DMS153 treated with DMSO at 0.1 percent for 48 hours (cell line): Measurements from ENCODE around the gene FCAR.
"Not testable (repeated sequence)": the region's sequence is repeated elsewhere in the genome, so short reads cannot be mapped to it uniquely, and the experiment has no call there.

ENCODE experiments used
- DNase-seq: peaks from one replicate; lab custom pipeline; 2025; ENCODE audit not compliant: unreplicated experiment; lab: John Stamatoyannopoulos, UW

FCAR gene

DNA sequence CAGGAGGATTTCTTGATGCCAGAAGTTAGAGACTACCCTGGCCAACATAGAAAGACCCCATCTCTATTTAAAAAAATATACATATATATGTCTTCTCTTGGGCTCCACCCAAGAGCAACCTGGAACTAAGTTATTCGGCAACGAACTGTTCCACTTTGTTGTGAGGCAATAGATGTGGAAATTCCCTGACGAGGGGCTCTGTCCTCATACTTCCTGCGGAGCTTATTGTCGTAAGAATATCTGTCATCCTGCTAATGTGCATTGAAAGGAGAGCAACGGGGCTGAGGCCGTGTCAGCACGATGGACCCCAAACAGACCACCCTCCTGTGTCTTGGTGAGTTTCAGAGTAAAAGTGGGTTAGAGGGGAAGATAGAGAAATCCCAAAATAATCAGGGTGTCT, at the start of gene FCAR:
FCAR (plus strand) TSS at position 246 of the 400 bp plus-strand sequence; CDS start at position 301, 55 bp downstream.
- DNase-seq: no peak

DNA sequence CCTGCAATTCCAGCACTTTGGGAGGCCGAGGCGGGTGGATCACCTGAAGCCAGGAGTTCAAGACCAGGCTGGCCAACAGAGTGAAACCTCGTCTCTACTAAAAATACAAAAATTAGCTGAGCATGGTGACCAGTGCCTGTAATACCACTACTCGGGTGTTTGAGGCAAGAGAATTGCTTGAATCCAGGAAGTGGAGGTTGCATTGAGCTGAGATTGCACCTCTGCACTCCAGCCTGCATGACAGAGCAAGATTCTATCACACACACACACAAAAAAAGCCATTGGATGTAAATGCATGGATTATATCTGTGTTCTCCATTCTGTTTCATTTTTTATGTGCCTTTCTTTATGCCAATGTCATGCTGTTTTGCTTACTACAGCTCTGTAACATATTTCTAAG, 49.6 kb upstream of the FCAR start:
- DNase-seq: not testable (repeated sequence)

DNA sequence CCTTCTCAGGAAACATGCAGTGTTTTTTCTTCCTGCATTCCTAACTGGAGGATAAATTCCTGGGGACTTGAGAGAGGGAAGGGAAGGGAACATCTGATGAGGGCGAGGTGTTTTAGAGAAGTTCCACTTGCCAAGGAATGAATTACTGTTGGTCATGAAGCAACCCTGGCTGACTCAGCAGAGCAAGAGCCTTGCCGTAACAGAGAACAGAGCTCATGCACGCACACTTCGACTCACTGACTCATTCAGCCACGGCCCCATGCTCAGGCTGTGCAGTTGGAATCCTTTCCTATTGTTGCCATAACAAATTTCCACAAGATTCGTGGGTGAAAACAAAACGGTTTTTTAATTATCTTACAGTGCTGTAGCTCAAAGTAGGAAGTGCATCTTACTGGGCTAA, 48.7 kb upstream of the FCAR start:
- DNase-seq: not testable (repeated sequence)

DNA sequence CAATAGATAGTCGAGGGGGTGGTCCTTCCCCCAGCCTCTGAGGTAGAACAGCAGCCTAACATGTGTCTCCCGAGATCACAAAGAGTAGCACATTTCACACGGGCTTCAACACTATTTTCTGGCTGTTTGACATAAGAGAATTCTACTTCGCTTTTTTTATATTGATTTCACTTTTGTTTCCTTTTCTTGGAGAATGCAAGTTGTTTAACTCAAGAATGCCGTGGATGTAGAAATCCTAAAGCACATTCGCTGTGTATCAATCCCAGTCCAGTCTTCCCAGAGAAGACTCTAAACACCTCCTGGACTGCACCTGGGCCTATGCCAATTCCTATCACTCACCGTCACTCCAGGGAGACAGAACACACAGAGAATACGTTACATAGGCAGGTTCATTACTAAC, 46.0 kb upstream of the FCAR start:
- not testable (repeated sequence) for DNase-seq

DNA sequence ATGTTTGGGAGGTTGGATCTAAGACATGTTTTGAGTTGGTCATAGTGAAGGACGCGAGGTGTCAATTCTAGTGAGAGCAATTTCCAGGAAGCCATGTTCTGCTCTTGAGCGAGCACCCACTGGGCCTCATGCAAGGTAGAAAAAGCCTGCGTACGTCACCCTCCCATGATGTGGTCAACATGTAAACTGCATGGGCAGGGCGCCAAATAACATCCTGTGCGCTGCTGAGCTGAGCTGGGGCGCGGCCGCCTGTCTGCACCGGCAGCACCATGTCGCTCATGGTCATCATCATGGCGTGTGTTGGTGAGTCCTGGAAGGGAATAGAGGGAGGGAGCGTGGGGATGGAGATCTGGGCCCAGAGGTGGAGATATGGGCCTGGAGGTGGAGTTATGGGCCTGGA, 41.5 kb upstream of the FCAR start, which contains the start of gene KIR2DS4:
KIR2DS4 (plus strand) TSS at position 181 of the 400 bp plus-strand sequence.
- not testable (repeated sequence) for DNase-seq

DNA sequence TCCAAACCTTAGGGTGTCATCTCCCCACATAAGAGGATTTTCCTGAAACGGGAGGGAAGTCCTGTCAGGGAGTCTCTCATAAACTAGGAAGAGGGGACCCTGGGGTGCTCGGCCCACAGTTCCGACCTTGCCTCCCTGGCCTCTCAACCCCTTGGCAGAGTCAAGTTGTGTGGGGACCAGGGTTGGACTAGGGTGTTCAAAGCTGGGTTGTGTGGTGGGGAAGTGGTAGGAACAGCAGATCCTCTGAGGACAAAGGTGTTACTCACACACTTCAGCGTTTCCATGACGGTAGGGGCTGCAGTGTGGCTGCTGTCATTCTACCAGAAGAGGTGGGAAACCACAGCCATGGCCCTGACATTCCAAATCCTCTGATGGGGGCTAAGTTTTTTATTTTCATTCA, 38.9 kb upstream of the FCAR start:
- DNase-seq: not testable (repeated sequence)

DNA sequence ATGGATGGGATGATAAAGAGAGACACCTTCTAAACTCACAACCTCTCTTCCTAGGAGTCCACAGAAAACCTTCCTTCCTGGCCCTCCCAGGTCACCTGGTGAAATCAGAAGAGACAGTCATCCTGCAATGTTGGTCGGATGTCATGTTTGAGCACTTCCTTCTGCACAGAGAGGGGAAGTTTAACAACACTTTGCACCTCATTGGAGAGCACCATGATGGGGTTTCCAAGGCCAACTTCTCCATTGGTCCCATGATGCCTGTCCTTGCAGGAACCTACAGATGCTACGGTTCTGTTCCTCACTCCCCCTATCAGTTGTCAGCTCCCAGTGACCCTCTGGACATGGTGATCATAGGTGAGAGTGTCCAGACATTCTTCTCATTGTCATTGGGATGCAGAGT, 36.5 kb upstream of the FCAR start:
- DNase-seq: not testable (repeated sequence)

DNA sequence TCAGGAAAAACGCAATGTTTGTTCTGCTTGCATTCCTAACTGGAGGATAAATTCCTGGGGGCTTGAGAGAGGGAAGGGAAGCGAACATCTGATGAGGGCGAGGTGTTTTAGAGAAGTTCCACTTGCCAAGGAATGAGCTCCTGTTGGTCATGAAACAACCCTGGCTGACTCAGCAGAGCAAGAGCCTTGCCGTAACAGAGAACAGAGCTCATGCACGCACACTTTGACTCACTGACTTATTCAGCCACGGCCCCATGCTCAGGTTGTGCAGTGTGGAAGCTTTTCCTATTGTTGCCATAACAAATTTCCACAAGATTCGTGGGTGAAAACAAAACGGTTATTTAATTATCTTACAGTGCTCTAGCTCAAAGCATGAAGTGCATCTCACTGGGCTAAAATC, 30.9 kb upstream of the FCAR start:
- not testable (repeated sequence) for DNase-seq

DNA sequence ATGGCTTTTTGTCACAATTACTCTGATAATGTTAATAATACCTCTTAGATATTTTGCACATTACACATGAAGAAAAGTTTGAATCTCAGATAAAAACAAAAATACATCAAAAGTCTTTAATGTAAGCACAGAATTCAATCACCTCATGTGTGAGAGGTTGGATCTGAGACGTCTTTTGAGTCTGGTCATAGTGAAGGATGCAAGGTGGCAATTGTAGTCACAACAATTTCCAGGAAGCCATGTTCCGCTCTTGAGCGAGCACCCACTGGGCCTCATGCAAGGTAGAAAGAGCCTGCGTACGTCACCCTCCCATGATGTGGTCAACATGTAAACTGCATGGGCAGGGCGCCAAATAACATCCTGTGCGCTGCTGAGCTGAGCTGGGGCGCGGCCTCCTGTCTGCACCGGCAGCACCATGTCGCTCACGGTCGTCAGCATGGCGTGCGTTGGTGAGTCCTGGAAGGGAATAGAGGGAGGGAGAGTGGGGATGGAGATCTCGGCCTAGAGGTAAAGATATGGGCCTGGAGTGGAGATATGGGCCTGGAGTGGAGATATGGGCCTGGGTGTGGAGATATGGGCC, 23.9 kb upstream of the FCAR start, which contains the start of gene KIR3DL2:
KIR3DL2 (plus strand) TSS at position 383 of the 580 bp plus-strand sequence; CDS start at position 416, 33 bp downstream.
- DNase-seq: not testable (repeated sequence)

DNA sequence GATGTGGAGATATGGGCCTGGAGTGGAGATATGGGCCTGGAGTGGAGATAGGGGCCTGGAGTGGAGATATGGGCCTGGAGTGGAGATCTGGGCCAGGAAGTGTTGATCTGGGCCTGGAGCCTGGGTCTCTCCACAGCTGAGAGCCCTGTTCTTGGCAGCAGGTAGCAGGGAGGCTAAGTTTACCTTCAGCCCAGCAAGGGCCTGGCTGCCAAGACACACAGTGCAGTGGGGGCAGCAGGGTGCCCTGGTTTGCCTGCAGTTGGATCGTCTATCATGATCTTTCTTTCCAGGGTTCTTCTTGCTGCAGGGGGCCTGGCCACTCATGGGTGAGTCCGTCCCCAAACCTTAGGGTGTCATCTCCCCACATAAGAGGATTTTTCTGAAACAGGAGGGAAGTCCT, 23.1 kb upstream of the FCAR start:
- DNase-seq: no peak

DNA sequence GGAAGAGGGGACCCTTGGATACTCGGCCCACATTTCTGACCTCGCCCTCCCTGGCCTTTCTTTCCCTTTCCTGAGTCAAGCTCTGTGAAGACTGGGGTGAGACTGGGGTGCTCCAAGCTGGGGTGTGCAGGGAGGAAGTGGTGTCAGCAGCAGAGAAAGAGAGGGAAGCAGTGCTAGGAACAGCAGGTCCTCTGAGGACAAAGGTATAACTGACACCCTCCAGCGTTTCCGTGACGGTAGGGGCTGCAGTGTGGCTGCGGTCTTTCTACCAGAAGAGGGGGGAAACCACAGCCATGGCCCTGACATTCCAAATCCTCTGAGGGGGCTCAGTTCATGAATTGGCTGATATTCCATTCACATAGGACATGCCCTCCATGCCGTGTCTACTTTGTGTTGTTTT, 22.7 kb upstream of the FCAR start:
- DNase-seq: no peak

DNA sequence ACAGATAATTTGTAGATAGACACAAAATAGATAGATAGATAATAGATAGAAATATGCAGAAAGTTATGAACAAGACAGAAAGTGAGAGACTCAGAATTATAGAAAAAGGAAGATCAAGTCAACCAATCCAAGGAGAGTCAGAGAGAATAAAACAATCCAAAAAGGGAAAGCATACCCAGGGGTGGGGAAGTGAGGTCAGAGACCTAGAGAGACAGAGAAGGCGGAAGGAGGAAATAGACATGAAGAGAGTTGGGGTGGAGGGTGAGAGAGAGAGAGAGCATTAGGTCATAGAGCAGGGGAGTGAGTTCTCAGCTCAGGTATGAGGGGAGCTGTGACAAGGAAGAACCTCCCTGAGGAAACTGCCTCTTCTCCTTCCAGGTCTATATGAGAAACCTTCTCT, 18.8 kb upstream of the FCAR start:
- DNase-seq: not testable (repeated sequence)

DNA sequence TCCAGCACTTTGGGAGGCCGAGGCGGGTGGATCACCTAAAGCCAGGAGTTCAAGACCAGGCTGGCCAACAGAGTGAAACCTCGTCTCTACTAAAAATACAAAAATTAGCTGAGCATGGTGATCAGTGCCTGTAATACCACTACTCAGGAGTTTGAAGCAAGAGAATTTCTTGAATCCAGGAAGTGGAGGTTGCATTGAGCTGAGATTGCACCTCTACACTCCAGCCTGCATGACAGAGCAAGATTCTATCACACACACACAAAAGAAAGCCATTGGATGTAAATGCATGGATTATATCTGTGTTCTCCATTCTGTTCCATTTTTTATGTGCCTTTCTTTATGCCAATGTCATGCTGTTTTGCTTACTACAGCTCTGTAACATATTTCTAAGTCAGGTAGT, 15.6 kb upstream of the FCAR start:
- not testable (repeated sequence) for DNase-seq

DNA sequence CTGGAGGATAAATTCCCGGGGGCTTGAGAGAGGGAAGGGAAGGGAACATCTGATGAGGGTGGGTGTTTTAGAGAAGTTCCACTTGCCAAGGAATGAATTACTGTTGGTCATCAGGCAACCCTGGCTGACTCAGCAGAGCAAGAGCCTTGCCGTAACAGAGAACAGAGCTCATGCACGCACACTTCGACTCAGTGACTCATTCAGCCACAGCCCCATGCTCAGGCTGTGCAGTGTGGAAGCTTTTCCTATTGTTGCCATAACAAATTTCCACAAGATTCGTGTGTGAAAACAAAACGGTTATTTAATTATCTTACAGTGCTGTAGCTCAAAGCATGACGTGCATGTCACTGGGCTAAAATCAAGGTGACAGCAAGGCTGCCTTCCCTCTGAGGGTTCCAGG, 14.6 kb upstream of the FCAR start:
- not testable (repeated sequence) for DNase-seq

DNA sequence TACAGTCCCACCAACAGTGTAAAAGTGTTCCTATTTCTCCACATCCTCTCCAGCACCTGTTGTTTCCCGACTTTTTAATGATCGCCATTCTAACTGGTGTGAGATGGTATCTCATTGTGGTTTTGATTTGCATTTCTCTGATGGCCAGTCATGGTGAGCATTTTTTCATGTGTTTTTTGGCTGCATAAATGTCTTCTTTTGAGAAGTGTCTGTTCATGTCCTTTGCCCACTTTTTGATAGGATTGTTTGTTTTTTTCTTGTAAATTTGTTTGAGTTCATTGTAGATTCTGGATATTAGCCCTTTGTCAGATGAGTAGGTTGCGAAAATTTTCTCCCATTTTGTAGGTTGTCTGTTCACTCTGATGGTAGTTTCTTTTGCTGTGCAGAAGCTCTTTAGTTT, 10.6 kb upstream of the FCAR start:
- DNase-seq: not testable (repeated sequence)

DNA sequence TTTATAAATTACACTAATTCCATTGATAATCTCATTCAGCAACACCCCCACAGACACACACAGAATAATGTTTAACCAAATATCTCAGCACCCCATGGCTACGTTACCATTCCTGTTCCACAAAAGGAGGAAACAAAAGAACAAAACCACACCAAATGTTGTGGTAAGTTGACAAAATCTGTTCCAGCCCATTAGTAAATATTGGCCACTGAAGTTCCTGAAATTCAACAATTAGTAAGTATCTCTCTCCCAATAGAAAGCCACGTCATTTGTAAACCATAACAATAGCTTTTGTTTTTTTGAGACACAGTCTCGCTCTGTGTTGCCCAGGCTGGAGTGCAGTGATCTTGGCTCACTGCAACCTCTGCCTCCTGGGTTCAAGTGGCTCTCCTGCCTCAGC, 2.3 kb upstream of the FCAR start:
- DNase-seq: no peak

DNA sequence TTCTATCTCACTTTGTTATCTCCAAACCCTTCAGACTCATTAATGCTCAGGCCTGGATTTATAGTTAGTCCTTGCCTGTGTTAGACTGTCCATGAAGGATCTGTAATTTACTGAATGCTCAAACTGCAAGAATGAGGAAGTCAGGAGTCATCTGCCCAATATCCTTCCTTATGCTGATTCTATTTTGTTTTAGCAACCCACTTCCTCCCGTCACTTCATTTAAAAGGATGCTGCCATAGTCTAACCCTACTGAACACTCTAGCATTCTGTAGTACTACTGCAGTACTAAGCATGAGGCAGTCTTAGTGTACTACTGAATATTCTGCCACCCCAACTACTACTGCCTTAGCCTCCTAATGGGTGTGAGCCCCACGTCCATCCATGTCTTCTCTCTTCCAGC, 1.5 kb downstream of the FCAR start:
- no peak for DNase-seq

DNA sequence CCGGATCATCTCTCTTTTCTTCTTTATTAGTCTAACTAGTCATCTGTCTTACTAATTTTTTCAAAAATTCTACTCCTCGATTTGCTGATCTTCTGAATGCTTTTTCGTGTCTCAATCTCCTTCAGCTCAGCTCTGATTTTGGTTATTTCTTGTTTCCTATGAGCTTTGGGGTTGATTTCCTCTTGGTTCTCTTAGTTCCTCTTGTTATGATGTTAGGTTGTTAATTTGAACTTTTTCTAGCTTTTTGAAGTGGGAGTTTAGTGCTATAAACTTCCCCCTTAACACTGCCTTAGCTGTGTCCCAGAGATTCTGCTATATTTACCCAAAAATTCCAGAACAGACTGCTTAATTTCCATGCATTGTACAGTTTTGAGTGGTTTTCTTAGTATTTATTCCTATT, 3.4 kb downstream of the FCAR start:
- DNase-seq: no peak

DNA sequence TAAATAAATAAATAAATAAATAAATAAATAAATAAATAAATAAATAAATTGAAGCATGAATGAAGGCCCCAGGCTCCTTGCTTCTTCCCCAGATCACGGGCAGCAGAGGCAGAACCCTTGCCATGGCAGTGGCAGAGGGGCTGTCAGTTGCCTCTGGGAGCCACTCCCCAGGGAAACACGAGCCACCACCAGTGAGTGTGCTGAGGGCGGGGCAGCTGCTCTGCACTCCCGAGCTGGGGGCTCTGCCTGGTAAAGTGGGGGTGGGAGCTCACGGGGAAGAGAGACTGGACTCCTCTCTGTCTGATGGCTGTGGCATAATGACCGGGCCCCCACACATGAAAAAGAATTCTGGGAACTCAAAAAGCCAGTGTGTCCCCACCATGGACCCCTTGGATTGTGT, 7.8 kb downstream of the FCAR start:
- DNase-seq: no peak

DNA sequence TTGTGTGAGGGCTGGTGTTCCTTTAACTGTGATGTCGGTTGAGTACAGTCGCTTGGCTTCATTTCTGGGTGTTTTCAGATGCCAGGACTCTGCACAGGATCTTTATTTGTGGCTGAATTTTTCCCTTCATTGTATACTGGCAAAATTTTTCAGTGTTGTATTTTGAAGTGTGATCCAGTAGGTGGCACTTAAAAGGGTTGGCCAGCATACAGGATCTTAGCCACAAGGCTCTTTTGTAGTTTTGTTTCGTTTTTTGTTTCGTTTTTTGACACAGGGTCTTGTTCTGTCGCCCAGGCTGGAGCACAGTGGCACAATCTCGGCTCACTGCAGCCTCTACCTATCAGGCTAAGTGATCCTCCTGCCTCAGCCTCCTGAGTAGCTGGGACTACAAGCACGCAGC, 8.7 kb downstream of the FCAR start:
- no peak for DNase-seq

DNA sequence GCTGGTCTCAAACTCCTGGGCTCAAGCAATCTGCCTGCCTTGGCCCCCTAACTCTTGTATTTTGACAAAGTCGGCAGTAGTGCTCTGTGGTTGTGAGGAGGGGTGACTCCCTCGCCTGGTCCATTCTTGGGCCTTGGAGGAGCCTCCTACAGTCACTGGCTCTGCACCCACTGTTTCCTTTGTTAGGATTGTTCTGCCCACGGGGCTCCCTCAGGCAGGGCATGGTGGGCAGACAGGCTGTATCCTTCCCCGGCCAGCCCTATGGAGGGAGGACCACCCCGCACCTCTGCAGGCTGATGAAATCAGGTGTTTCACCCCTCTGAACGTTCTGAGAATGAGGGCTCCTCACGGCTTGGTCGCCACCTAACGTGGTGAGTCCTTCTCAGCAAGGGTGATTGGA, 9.2 kb downstream of the FCAR start:
- no peak for DNase-seq

DNA sequence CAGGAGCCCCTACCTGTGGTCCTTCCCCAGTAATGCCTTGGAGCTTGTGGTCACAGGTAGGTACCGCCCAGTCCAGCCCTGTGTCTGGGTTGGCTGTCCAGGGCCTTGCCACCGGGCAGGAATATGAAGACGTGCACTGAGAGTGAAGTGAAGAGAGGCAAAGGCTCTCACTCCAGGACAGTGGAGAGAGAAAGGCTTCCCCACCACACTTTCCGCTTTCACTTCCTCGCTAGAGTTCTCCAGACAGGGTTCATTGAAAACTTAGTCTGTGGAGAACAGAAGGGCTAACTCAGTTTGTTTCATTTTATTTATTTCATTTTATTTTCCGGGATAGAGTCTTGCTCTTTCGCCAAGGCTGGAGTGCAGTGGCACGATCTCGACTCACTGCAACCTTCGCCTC, 14.2 kb downstream of the FCAR start:
- no peak for DNase-seq

DNA sequence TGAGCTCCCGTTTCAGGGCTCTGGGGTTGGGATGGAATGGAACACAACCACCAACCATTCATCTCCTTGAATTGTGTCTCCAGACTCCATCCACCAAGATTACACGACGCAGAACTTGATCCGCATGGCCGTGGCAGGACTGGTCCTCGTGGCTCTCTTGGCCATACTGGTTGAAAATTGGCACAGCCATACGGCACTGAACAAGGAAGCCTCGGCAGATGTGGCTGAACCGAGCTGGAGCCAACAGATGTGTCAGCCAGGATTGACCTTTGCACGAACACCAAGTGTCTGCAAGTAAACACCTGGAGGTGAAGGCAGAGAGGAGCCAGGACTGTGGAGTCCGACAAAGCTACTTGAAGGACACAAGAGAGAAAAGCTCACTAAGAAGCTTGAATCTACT, 15.5 kb downstream of the FCAR start:
- no peak for DNase-seq
